NCI-H2081 treated with DMSO at 0.1 percent for 48 hours (cell line): Measurements from ENCODE around the gene CEP350.

ENCODE experiments used
- DNase-seq: peaks from one replicate; lab custom pipeline; 2025; lab: John Stamatoyannopoulos, UW

CEP350 gene, protein sequence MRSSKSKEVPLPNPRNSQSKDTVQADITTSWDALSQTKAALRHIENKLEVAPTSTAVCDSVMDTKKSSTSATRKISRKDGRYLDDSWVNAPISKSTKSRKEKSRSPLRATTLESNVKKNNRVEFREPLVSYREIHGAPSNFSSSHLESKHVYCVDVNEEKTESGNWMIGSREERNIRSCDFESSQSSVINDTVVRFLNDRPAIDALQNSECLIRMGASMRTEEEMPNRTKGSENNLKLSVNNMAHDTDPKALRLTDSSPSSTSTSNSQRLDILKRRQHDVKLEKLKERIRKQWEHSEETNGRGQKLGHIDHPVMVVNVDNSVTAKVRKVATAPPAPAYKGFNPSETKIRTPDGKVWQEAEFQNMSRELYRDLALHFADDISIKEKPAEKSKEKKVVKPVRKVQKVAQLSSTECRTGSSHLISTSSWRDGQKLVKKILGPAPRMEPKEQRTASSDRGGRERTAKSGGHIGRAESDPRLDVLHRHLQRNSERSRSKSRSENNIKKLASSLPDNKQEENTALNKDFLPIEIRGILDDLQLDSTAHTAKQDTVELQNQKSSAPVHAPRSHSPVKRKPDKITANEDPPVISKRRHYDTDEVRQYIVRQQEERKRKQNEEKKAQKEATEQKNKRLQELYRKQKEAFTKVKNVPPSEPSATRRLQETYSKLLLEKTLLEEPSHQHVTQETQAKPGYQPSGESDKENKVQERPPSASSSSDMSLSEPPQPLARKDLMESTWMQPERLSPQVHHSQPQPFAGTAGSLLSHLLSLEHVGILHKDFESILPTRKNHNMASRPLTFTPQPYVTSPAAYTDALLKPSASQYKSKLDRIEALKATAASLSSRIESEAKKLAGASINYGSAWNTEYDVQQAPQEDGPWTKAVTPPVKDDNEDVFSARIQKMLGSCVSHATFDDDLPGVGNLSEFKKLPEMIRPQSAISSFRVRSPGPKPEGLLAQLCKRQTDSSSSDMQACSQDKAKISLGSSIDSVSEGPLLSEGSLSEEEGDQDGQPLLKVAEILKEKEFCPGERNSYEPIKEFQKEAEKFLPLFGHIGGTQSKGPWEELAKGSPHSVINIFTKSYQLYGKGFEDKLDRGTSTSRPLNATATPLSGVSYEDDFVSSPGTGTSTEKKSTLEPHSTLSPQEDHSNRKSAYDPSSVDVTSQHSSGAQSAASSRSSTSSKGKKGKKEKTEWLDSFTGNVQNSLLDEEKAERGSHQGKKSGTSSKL (N-terminal part only)

DNA sequence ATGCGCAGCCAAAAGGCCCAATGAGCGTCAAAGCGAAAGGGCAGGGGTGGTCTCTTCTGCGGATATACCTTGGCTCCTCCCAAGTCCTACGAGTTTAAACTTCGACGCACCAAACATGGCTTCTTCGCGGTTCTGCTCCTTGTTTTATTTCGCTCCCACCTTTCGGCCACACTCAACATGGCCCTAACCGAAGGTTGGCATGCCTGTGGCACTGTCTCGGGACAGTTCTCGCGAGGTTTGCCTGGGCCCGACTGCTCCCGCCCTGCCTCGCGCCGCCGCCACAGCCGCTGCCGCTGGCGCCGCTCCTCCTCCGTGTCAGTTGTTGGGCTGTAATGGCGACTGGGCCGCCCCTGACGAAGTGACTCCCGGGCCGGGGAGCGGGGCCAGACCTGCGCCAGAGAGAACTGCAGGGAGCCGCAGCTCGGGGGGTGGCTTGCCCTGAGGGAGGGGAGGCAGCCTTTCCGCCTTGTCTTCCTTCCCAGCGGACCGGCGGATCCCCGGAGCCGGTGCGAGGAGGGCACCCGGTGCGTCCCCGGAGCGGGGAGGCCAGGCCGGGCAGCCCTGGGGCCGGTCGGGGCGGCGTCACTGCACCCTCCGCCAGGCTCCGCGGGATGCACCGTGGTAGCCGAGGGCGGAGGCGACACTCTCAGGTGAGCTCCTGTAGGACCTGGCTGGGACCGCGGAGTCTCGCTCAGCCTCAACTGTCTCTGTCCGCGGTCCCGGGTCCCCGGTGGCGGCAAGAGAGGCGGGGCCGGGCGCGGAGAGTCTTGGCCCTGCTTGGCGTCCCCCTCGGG lies at the start of gene CEP350:
Gene CEP350 (plus strand): TSS at position 318 of the 794 bp plus-strand sequence. CDS start 31,372 bp downstream, outside the sequence.
- DNase-seq, result peak; percentile 98

DNA sequence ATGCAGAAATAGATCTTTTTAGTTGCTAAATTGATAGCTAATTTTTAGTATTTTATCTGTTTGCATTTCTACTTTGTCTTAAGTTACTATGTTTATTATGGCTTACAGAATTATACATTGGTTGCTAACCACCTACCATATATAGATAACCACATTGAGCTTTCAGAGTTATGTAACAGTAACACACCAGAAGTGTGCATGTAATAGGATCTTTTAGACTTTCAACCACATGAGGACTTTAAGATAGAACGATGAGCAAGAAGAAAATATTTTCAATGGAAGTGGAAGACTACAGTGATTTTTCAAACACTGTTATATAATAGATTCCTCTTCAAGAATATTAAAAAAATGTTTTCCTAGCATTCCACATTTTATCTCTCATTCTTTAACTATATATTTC lies 43.7 kb upstream of the CEP350 start:
- no peak for DNase-seq

DNA sequence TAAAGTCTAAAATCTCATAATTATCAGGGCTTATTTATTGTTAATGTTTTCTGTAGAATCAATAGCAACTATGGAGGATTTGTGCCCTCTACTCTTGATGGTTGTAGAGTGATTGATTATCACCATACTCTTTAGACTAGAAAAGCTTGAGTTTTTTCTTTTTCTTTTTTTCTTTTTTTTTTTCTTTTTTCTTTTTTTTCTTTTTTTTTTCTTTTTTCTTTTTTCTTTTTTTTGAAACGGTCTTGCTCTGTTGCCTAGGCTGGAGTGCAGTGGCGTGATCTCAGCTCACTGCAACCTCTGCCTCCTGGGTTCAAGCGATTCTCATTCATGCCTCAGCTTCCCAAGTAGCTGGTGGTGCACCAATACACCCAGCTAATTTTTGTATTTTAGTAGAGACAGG lies 42.8 kb upstream of the CEP350 start:
- DNase-seq, result no peak

DNA sequence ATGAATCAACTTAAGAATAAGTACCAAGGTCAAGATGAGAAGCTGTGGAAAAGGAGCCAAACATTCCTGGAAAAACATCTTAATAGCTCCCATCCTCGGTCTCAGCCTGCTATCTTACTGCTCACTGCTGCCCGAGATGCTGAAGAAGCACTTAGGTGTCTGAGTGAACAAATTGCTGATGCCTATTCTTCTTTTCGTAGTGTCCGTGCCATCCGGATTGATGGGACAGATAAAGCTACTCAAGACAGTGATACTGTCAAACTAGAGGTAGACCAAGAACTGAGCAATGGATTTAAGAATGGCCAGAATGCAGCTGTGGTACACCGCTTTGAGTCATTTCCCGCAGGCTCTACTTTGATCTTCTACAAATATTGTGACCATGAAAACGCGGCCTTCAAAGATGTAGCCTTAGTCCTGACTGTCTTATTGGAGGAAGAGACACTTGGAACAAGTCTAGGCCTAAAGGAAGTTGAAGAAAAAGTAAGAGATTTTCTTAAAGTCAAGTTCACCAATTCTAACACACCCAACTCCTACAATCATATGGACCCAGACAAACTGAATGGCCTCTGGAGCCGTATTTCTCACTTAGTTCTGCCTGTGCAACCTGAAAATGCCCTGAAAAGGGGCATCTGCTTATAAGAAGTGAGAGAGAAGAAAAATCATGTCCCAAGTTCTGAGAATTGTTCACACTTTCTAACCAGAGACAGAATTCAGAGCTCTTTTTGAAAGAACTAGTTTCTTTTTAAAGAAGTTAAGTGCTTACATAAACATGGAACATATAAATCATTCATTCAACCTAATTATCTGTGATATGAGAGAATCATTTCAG lies 36.8 kb upstream of the CEP350 start:
- DNase-seq, result no peak

DNA sequence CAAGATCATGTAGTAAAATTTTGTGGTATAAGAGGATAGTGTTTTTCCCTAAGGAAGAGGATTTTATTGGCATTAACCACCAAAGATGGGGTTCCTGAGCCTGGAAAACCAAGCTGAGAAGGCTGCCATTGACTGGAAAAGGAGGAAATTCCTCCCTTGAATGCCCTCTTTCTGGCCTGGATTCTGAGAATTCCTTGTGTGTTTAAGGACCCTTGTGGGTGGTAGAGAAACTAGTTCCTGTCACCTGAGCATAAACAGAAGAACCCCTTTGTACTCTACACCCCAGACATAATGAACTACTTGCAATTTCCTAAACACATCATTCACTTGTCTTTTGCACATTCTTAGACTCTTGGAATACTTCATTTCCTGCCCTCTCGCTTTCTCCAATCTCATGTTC lies 33.1 kb upstream of the CEP350 start:
- no peak for DNase-seq

DNA sequence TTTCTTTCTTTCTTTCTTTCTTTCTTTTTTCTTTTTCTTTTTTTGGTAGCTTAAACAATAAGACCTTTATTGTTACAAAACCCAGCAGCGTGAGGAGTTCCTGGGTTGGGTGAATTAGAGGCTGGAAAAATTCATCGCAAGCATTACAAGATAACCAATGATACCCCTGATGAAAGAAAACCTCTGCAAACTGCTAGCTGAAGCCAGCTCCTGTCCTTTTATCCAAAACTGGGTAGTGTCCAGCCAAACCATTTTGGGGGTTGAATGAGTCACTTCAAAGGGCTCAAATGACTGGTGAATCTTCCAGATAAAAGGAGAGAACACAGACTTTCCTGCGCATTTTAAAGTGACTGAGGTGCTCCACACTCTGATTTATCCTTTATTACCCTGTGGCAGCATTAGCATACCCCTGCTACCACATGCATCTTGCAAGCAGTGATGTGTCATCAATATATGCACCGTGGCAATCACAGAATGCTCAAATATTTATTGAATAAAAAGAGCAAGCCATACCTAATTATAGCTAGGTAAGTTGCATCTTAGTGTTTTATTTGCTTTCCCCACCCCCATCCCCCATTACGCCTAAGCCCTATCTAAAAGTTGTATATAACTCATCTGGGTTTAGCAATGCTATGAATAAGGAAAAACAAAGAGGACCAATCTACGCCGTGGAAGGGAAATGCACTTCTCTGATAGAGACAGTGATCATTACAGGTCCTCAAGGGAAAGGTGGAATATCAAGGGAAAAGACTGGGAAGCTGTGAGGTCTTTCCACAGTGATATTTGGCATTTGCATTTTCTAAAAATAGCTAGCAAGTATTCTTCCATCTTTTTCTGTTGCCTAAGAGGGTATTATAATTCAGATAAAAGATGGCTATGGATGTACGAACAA lies 32.4 kb upstream of the CEP350 start:
- no peak for DNase-seq

DNA sequence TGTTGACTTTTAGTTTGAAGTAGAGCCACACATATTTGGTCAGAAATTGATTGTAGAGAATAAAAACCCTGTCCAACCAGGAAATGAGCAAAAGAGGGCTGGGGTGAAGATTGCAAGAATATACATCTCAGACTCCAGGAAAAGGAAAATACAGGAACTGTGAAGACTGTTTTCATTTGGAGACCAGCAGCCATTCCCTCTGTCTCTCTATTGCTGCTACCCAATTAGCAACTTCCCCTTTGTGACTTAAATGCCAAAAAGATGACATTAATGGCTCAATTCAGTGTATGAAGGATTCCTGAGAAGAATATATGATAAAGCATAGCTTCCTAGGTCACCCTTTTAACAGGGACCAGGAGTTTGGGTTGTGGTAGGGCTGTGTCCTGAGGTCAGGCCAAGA lies 31.6 kb upstream of the CEP350 start:
- no peak for DNase-seq

DNA sequence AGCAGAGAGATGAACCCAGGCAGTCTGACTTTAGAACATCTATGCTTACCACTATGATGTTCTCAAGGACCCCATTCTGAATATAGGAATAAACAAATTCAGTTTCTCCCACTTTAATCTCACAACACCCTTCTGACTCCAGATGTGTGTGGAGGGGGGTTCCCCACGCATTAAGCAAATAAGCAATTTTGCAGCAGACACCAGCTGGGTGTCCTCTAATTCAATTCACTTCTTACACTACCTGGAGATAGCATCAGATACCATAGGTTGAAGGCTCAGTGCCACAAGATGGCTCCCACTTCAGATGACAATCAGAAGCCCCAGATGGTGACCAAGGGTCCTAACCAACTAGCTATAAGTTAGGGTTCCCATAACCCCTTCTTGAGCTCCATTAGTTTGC lies 30.3 kb upstream of the CEP350 start:
- no peak for DNase-seq

DNA sequence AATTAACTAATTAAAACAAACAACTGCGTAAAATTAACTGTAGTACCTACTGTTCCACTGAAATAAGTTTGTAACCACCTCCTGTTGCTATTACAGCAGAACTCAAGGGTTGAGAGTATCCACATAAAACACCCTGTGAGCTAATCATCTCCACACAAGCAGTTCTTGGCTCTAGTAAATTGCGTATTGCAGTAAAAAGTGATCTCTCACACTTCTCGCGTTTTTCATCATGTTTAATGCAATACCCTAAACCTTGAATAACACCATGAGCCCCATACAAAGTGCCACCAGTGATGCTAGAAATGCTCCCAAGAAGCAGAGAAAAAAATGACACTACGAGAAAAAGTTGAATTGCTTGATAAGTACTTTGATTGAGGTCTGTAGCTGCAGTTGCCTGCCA lies 29.3 kb upstream of the CEP350 start:
- no peak for DNase-seq

DNA sequence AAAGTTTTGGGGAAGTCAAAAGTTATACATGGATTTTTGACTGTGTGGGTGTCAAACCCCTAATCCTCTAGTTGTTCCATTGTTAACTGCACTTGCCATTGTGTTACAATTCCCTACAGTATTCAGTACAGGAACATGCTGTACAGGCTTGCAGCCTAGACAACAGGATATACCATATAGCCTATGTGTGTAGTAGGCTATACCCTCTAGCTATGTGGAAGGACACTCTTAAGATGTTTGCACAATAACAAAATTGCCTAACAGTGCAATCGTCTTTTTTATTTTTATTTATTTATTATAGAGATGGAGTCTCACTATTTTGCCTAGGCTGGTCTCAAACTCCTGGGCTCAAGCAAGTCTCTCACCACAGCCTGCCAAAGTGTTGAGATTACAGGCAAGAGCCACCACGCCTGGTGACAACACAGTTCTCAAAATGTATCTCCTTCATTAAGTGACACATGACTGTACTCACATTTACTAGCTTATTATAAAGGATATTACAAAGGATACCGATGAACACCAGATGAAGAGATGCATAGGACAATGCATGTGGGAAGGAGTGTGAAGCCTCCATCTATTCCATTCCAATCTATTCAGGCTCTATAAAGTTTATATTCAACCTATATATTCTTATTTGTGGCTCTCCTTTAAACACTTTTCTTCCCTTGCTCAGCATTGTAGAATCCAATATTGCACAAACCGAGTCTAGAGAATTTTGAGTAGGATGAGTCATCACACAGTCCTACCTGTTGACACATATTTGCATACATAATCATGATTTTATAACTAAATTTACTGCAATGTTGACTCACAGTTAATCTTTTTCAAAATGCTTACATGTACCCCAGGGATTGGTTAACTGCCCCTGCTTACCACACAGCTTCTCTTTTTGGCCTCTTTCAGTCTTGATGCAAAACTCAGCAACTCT lies 28.4 kb upstream of the CEP350 start:
- DNase-seq, result no peak

DNA sequence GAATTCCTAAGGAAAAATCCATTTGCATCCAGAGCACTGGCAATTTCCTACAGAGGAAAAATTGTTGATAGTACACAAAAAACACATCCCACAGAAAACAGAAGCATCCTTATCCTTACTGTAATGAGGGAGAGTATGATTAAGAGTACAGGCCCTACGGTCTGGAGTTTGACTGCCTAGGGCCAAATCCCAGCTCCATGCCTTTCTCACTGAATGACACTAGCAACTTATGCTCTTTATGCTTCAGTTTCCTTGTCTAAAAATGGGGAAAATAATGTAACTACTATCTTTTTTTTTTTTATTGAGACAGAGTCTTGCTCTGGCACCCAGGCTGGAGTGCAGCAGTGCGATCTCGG lies 27.8 kb upstream of the CEP350 start:
- no peak for DNase-seq

DNA sequence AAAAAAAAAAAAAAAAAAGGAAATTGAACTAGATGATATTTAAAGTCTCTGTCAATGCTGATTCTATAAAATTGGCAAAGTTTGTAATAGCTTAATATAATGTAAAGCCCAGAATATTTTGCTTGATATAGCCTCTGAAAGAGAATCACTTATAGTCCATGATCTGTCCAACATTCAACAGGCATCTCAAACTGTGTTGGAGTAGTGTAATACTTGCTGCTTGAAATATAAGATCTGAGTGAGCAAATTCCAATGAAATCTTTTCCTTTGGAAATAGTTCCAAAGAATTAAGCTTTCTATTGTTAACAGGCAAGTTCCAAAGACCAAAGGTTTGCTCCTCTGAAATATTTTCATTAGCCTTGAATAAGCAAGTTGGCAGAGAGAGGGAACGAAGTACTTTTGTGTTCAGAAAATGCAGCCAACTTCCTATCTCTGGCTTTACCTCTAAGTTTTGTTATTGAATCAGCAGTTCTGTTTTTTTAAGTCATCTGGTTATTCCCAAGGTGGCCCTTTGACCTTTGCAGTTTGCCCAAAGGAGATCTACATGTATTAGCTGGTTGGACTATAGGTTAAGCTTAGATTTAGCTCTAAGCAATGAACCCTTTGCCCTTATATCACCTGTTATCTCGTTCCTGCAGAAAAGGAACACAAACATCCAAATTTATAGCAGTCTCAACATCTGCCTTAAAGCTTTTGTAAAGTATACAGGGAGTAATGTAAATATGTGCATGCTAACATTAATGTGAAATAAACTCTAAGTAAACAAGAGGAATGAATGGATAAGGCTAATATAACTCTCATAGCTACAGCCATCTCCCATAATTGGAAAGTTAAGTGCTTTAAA lies 24.4 kb upstream of the CEP350 start:
- no peak for DNase-seq

DNA sequence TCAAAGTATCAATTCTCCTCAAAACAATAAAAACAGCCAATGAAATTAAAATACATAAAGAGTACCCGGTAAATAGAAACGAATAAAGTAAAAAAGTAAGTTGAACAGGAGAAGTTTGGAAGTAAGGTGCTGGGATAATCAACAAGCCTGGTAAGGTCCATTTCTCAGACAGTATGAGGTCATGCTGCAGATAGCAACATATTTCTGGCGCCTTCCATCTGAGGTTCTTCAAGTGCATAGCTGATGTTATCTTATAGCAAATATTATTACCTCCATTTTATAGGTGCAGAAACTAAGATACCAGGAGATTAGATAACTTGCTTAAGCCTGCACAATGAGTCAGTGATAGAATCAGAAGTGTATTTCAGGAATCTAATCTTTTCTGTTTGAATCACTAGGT lies 23.7 kb upstream of the CEP350 start:
- DNase-seq, result no peak

DNA sequence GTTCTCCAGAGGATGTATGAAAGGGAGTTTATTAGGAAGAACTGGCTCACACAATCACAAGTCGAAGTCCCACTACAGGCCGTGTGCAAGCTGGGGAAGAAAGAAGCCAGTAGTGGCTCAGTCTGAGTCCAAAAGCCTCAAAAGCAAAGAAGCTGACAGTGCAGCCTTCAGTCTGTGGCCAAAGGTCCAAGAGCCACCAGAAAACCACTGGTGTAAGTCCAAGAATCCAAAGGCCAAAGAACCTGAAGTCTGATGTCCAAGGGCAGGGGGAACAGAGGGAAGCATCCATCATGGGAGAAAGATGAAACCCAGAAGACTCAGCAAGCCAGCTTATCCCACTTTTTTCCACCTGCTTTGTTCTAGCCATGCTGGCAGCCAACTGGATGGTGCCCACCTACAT lies 21.4 kb upstream of the CEP350 start:
- DNase-seq, result no peak

DNA sequence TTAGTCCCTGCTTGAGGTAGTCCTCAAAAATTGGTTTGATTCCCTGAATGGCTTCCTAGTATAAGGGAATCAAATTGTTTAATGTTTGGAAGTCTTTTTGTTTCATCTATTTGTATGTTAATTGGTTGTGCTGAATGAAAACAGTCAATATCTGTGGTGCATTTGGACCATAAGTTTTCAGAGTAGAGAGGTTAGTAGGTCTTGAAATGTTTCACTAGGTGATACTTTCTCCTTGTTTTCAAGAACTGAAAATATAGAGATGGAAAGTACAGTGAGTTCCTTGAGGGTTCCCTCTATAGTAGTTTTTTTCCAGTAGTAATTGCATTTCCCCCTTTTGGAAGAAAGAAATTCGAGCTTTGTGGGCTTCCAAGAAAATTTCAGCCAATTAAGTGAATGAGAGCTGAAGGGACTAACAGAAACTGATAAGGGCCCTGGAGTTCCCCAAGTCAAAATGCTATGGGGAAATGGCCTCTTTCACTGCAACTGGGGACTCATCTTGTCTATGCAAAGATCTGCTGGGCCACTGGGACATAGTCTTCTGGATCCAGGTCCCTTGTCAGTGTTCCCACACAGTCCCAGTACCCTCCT lies 18.6 kb upstream of the CEP350 start:
- no peak for DNase-seq

DNA sequence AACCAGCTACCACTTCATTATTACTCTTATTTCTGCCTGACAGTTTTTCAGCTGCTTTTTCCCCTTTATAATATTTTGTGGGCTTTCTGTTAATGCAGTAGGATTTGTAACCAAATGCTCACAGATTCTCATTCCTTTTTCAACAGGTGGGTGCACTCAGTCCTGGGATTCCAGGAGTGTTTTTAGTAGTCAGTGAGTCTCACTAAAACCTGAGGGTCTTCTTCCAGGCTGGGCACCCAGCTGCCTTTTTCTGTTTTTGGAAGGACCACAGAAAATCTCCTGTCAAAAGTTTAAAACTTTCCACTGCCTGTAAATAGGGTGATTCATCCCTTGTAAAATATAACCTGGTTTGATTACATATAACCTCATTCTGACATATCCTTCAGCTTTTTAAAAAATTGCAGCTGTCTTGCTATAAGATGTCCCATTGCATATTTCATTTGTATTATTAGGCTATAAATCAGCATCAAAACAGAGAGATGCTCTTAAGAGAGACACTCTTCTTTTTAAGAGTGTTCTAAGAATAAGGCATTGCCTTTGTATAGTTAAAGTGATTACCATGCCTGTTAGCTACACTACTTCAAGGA lies 16.8 kb upstream of the CEP350 start:
- no peak for DNase-seq

DNA sequence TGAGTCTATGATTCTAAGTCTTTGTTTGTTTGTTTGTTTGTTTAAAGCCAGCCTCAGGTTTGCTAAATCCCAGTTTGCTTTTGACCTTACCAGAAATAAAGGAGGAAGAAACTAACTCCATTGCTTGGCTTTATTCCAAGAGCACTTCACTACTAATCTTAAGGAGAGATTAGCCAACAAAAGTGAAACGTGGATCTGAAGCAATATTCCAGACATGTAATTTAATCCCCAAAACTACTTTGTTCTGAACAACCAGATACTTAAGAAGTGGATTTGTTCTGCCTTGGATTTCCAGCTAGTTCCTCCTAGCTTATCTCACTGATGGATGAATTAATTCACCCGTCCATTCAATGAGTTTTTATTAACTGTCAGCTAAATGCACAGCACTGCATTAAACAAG lies 15.9 kb upstream of the CEP350 start:
- DNase-seq, result no peak
